ENCODE data around the gene CFAP97D2.

The CFAP97D2 gene

GRCh38 chr13:114151031-114151430 is 28.0 kb upstream of the CFAP97D2 start:
- no peak for TF ChIP-seq CTCF (IDR thresholded peaks at IDR 0.05; ENCODE audit: low read length, missing control alignments)
- DNase-seq (ENCODE audit: low read depth), result no peak
- no peak overlapping the region for H3K4me3 ChIP-seq (replicated peaks; ENCODE audit: low read depth, low read length)

GRCh38 chr13:114151565-114152284 is 27.3 kb upstream of the CFAP97D2 start:
- no peak for DNase-seq (ENCODE audit: low read depth)
- no peak overlapping the region for H3K4me3 ChIP-seq (replicated peaks; ENCODE audit: low read depth, low read length)
- TF ChIP-seq CTCF (IDR thresholded peaks at IDR 0.05; ENCODE audit: low read length, missing control alignments), result no peak

GRCh38 chr13:114152285-114152645 is 26.8 kb upstream of the CFAP97D2 start:
- no peak for DNase-seq (ENCODE audit: low read depth)
- no peak overlapping the region for H3K4me3 ChIP-seq (replicated peaks; ENCODE audit: low read depth, low read length)
- no peak for TF ChIP-seq CTCF (IDR thresholded peaks at IDR 0.05; ENCODE audit: low read length, missing control alignments)

GRCh38 chr13:114152831-114153371 is 26.2 kb upstream of the CFAP97D2 start:
- no peak for TF ChIP-seq CTCF (IDR thresholded peaks at IDR 0.05; ENCODE audit: low read length, missing control alignments)
- DNase-seq (ENCODE audit: low read depth), result peak; percentile 75
- no peak overlapping the region for H3K4me3 ChIP-seq (replicated peaks; ENCODE audit: low read depth, low read length)

GRCh38 chr13:114153485-114154080 is 25.5 kb upstream of the CFAP97D2 start:
- no peak for TF ChIP-seq CTCF (IDR thresholded peaks at IDR 0.05; ENCODE audit: low read length, missing control alignments)
- no peak for DNase-seq (ENCODE audit: low read depth)
- H3K4me3 ChIP-seq (replicated peaks; ENCODE audit: low read depth, low read length), result no peak overlapping the region

- no peak for DNase-seq (ENCODE audit: low read depth)
- no peak for TF ChIP-seq CTCF (IDR thresholded peaks at IDR 0.05; ENCODE audit: low read length, missing control alignments)
- H3K4me3 ChIP-seq (replicated peaks; ENCODE audit: low read depth, low read length), result no peak overlapping the region
Measured at GRCh38 chr13:114154476-114154875, 24.6 kb upstream of the CFAP97D2 start.
